Mucosa of descending colon (tissue), 3 donors: ENCODE data around the gene CHST3. TPM values are rescaled to one million over a fixed set of nuclear protein-coding genes. Genes with fewer than 3 reads are reported as not detected.
"Not testable (repeated sequence)": the region's sequence is repeated elsewhere in the genome, so short reads cannot be mapped to it uniquely, and the experiment has no call there.

ENCODE experiments used
- ATAC-seq: fragments of 200-7000 bp; cut with Tn5 transposase; one replicate; pipeline ENCODE4 v1.9.1; 2020; ENCODE audit warnings: mild to moderate bottlenecking, moderate library complexity
- DNase-seq, 3 donors: peaks; one replicate each; pipeline ENCODE4 v3.0.0-alpha.2; 2020
- H3K36me3 ChIP-seq: fragments of 200-600 bp; one replicate; pipeline ENCODE4 v1.8.0; 2021; ENCODE audit warnings: low read depth, mild to moderate bottlenecking
- H3K4me1 ChIP-seq: fragments of 200-600 bp; one replicate; pipeline ENCODE4 v1.8.0; 2021; ENCODE audit warnings: low read depth, mild to moderate bottlenecking
- H3K4me3 ChIP-seq: fragments of 200-600 bp; one replicate; pipeline ENCODE4 v1.8.0; 2021; ENCODE audit warnings: mild to moderate bottlenecking
- H3K9me3 ChIP-seq: fragments of 200-600 bp; one replicate; pipeline ENCODE4 v1.8.0; 2021; ENCODE audit warnings: mild to moderate bottlenecking
- intact Hi-C, 2 donors: fragments of 100-400 bp; cut with DNase I in 1 of 2; cut with micrococcal nuclease in 1 of 2; formaldehyde crosslinking; loops; one replicate each; pipeline versions ENCODE4 v1.11.0 to v1.11.1; 2022; cut with DNase I, micrococcal nuclease
- total RNA-seq, 3 donors: library from RNA; stranded (reverse); fragmentation: NEBNext Ultra II Directional in 2 of 3; extraction: Animal tissue kit (Norgen Biotek cat#: 25700) in 2 of 3; gene quantifications; one replicate each; pipeline versions ENCODE4 v1.2.1 to v1.2.4, GENCODE V29; 2021 to 2023
- TF ChIP-seq, protein P1 (sequence below): fragments of 200-600 bp; IDR thresholded peaks from one replicate; pipeline ENCODE4 v1.8.0; 2022; ENCODE audit warnings: antibody characterized with exemption, mild to moderate bottlenecking
- donor health status: DM: no; HTN: no; CAD: no; lungs with moderate emphysema.
- donor health status: DM: no; HTN: no; CAD: no.
- donor health status: DM: no; HTN: yes; CAD: no.

CHST3 gene
- total RNA-seq, 3 donors from 2014 or later = 1.1 to 15.7 (median 3.1) TPM

GRCh38 chr10:71984126-71984808 lies 20.1 kb downstream of the CHST3 start:
- Histone ChIP-seq H3K9me3 (no peaks in the 10 kb centered on the region), H3K36me3 (no peaks in the 10 kb centered on the region), H3K4me3 (no peak overlapping the region), H3K4me1 (no peaks in the 10 kb centered on the region)
- intact Hi-C loops = no loop called here
- TF ChIP-seq, protein P1, sequence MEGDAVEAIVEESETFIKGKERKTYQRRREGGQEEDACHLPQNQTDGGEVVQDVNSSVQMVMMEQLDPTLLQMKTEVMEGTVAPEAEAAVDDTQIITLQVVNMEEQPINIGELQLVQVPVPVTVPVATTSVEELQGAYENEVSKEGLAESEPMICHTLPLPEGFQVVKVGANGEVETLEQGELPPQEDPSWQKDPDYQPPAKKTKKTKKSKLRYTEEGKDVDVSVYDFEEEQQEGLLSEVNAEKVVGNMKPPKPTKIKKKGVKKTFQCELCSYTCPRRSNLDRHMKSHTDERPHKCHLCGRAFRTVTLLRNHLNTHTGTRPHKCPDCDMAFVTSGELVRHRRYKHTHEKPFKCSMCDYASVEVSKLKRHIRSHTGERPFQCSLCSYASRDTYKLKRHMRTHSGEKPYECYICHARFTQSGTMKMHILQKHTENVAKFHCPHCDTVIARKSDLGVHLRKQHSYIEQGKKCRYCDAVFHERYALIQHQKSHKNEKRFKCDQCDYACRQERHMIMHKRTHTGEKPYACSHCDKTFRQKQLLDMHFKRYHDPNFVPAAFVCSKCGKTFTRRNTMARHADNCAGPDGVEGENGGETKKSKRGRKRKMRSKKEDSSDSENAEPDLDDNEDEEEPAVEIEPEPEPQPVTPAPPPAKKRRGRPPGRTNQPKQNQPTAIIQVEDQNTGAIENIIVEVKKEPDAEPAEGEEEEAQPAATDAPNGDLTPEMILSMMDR = no peak
- DNase-seq (no peak), ATAC-seq (no peak)

GRCh38 chr10:71984809-71985388 lies 20.7 kb downstream of the CHST3 start:
- H3K9me3 ChIP-seq = no peaks in the 10 kb centered on the region
- H3K4me3 ChIP-seq = no peak overlapping the region
- DNase-seq (no peak), ATAC-seq (no peak)
- TF ChIP-seq, protein P1 = no peak
- intact Hi-C loops = no loop called here
- no peaks in the 10 kb centered on the region for H3K4me1 ChIP-seq
- no peaks in the 10 kb centered on the region for H3K36me3 ChIP-seq

- Histone ChIP-seq H3K9me3 (no peaks in the 10 kb centered on the region), H3K36me3 (no peaks in the 10 kb centered on the region), H3K4me1 (no peaks in the 10 kb centered on the region), H3K4me3 (no peak overlapping the region)
- ATAC-seq (peak; percentile 55), DNase-seq (no peak)
- intact Hi-C loops = no loop called here
- TF ChIP-seq, protein P1 = no peak
Measured at GRCh38 chr10:71985542-71986250, 21.5 kb downstream of the CHST3 start.

DNA sequence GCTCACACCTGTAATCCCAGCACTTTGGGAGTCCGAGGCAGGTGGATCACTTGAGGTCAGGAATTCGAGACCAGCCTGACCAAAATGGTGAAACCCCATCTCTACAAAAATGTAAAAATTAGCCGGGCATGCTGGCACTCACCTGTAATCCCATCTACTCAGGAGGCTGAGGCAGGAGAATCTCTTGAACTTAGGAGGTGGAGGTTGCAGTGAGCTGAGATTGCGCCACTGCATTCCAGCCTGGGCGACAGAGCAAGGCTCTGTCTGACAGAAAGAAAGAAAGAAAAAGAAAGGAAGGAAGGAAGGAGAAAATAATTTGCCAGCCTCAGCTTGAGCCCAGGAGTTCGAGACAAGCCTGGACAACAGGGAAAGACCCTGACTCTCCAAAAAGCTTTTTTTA lies 24.7 kb downstream of the CHST3 start:
- H3K36me3 ChIP-seq, H3K4me3 ChIP-seq, DNase-seq, H3K9me3 ChIP-seq, ATAC-seq, H3K4me1 ChIP-seq, intact Hi-C loops: not testable (repeated sequence)

DNA sequence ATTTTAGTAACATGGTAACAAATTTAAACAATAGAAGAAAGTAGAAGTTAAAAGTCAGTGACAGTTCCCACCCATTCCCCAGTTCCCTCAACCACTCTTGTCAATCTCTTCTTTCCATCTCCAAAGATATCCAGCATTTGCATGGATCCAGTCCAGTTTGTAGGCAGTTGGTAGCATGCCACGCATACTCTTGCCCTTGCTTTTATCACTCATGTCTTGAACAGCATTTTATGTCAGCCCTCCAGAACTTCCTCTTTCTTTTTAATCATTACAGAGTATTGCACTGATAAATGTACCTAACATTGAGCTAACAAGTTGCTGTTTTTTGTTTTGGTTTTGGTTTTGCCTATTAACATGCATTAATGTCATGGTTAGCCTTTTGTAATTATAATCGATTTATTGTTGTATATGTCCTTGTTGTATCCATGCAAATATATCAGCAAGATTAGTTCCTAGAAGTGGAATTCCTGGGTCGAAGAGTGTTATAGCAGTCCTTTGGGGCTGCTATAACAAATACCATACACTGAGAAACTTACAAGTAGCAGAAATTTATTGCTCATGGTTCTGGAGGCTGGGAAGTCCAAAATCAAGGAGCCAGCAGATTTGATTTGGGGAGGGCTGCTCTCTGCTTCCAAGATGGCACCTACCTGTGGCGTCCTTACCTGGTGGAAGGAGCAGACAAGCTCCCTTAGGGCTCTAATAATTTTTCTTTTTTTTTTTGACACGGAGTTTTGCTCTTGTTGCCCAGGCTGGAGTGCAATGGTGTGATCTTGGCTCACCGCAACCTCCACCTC lies 25.7 kb downstream of the CHST3 start:
- intact Hi-C loops = no loop called here
- Histone ChIP-seq H3K36me3 (no peaks in the 10 kb centered on the region), H3K4me1 (no peaks in the 10 kb centered on the region), H3K9me3 (no peaks in the 10 kb centered on the region), H3K4me3 (no peak overlapping the region)
- TF ChIP-seq, protein P1 = no peak
- peak; percentile 46 for ATAC-seq
- DNase-seq = no peak
